Superior temporal gyrus (tissue), 1 donor: ENCODE measurements around the gene ADAT1.

ENCODE experiments used
- DNase-seq: peaks from one replicate; pipeline ENCODE4 v3.0.0-alpha.2; 2016; ENCODE audit errors: extremely low spot score

ADAT1 gene, protein sequence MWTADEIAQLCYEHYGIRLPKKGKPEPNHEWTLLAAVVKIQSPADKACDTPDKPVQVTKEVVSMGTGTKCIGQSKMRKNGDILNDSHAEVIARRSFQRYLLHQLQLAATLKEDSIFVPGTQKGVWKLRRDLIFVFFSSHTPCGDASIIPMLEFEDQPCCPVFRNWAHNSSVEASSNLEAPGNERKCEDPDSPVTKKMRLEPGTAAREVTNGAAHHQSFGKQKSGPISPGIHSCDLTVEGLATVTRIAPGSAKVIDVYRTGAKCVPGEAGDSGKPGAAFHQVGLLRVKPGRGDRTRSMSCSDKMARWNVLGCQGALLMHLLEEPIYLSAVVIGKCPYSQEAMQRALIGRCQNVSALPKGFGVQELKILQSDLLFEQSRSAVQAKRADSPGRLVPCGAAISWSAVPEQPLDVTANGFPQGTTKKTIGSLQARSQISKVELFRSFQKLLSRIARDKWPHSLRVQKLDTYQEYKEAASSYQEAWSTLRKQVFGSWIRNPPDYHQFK

DNA sequence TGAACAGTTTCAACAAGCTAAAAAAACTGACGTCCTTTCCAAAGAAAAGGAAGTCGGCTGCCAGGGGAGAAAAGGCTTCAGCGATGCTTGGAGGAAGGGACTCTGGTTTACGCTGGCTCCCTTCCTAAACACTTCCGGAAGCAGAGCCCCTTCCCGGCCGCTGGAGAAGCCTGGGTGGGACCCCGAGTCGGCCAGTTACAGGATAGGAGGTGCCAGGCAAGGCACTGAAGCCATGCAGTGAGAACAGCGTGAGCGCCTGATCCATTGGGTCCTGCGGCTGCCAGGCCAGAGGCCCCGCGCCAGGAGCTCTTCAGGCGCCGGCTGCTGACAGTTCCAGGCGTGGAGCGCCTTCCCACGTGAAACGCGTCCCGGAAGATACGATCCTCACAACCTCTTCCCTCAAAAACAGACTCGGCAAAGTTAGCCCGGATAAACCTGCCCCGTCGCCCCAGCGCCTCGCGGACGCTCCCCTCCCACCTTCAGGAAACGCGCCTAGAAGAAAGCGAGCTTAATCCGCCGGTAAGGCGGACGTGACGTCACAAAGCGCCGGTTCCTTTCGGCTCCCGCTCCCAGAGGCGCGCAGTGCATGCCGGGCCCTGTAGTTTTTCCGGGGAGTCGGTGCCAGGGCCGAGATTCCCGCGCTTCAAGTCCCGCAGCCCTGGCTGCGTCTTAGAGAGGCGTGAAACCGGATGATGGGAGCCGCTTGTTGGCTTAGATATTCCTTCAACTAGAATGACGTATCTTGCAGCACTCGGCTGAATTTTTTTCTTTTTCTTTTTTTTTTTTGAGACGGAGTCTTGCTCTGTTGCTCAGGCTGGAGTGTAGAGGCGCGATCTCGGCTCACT is at the start of gene ADAT1:
Gene ADAT1 (minus strand): TSS at position 521 of the 845 bp plus-strand sequence. CDS start 2,482 bp downstream, outside the sequence.
- DNase-seq, result peak; percentile 99

DNA sequence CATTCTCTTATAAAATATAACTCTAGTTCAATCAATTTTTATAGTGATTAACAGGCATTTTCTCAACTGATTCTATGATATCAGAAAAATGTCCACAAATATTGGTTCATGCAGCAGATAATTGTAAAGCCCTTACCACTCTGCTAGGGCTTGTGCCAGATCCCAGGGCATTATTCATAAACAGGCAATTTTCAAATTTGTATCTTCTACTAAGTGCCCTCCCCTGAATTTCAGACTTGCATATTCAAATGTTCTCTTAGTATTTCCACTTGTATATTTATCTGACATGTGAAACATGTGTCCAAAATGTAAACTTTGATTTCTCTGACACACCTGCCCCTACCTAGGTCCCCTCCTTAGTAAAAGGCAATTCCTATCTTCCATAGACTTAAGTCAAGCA is 44.4 kb upstream of the ADAT1 start:
- no peak for DNase-seq

DNA sequence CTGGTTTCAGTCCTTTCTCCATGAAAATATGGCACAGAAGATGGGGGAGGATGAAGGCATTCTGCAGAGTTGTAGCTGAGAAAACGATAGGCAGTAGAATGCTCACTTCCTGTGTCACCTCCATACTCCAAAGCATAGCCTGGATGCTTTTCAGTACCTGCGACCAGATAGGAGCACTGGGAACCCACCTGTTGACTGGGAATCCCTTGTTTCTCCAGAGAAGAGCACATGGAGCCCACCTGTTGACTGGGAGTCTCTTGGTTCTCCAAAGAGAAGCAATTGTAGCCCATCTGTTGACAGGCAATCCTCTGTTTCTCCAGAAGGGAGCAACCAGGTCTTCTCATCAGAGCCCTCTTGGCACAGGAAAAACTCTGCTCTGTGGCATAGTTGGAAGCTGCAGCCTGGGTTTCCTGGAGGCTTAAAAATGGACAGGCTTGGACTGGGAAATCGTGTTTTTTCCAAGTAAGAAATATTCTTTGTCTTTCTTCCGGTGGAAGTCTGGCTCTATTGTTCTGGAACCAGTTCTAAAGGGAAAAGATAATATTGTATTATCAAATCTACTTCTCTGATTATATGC is 37.7 kb upstream of the ADAT1 start:
- peak; percentile 47 for DNase-seq

DNA sequence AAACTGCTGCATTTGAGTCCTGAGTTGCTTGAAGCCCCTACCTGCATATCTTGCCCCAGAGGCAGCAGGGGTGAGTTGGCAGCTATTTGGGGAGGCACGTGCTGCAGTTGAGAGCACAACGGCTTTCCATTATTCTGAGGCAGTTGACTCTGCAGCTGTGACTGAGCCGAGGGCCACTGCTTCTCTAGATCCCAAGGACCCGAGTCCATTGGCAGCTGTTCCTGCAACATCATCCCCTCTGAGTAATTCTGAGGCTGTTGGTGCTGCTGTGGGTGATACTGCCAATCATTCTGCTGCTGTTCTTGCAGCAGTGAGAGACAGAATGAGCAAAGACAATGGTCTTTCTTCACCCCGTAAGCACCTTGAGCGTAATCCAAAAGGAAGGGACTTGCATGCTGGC is 37.2 kb upstream of the ADAT1 start:
- peak; percentile 74 for DNase-seq

DNA sequence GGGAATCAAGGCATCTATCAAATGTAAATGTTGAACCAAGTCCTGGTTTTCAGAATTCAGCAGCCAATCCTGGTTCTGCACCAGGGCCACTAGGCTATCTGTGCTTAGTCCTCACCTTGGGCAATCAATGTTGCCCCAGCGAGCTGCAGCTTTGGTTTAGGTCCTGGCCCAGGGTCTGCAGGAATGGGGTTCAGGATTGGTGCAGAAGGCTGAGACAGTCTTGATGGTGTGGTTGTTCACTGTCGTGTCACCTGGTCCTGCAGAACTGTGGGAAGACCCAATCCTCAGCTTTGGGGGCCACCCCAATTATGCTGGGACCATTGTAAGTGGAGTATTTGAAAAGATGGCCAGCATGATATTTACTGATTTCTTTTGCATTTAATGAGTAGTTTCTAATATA is 35.1 kb upstream of the ADAT1 start:
- no peak for DNase-seq

DNA sequence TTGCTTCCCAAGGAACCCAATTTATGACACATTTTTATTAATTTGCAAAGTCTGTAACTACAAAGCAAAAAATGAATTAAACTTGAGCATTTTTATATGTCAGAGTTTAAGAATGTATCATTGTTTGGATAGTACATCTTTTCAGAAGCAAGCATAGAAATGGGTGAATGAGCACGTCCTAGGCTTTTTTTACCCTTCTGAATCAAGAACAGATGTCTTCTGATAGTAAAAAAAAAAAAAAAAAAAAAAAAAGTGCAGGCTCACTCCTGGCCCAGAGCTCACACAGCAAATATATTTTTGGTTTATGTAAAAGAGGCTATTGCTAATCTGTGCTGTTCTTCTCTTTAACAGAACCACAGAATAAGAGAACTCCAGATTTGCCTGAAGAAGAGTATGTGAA is 30.8 kb upstream of the ADAT1 start:
- DNase-seq, result peak; percentile 36

DNA sequence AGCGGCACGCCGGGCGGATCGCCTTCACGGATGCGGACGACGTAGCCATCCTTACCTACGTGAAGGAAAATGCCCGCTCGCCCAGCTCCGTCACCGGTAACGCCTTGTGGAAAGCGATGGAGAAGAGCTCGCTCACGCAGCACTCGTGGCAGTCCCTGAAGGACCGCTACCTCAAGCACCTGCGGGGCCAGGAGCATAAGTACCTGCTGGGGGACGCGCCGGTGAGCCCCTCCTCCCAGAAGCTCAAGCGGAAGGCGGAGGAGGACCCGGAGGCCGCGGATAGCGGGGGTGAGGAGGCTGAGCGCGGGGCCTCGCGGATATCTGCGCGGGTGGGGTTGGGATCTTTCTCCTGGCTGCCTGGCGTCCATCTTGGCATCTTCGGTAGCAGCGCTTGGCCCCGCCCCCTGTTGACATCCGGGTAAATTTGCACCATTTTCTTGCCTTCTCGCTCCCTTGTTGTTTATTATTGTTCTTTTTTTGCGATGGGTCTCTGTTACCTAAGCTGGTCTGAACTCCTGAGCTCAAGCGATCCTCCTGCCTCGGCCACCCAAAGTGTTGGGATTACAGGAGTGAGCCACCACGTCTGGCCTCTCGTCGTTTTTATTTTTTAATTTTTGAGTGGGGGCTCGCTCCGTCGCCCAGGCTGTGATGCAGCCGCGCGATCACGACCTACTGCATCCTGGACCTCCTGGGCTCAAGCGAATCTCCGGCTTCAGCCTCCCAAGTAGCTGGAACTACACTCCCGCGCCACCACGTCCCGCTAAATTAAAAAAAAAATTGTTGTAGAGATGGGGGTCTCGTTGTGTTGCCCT is 25.4 kb upstream of the ADAT1 start:
- DNase-seq, result peak; percentile 91

DNA sequence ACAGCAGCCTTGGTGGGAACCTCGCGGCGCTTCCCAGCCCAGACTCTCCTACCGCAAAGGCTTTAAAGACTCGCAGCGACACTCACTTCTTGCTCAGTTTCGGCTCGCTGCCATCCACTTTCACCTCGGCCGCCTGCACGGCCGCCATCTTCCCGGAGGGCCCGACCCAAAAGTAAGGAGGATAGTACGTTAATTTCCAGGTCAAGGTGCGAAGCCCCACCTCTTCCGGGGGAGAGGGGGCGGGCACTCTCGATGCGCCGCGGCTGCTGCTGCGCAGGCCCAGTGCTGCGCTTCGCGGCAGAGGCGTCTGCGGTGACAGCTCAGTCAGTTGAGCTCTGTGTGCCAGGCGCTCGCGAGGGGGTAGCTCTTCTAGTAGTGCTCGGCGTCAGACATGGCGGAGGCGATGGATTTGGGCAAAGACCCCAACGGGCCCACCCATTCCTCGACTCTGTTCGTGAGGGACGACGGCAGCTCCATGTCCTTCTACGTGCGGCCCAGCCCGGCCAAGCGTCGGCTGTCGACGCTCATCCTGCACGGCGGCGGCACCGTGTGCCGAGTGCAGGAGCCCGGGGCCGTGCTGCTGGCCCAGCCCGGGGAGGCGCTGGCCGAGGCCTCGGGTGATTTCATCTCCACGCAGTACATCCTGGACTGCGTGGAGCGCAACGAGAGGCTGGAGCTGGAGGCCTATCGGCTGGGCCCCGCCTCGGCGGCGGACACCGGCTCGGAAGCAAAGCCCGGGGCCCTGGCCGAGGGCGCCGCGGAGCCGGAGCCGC is 24.6 kb upstream of the ADAT1 start, which contains the start of the genes KARS1 and TERF2IP:
Gene KARS1 (minus strand): TSS at position 174 of the 773 bp plus-strand sequence. CDS start 26 bp downstream, at position 148.
Gene TERF2IP (plus strand): TSS at position 282 of the 773 bp plus-strand sequence. CDS start 110 bp downstream, at position 392.
- peak; percentile 97 for DNase-seq

DNA sequence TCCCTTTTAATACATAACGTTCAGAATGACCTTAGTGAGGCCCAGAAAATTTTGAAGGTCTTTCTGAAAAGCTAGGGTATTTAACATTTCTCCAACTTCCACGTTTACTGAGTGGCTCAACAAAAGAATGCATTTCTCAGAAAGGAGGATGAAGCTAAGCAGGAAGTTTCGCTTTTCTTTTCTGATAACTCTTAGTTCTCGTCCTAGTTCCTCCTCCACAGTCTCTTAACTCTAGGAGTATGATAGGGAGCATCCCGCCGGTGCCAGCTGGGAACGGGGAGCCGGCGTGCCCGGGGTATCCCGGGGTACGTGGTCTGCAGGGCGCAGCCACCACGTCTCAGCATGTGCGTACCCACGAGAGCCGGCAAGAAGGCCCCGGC is 24.0 kb upstream of the ADAT1 start:
- no peak for DNase-seq

DNA sequence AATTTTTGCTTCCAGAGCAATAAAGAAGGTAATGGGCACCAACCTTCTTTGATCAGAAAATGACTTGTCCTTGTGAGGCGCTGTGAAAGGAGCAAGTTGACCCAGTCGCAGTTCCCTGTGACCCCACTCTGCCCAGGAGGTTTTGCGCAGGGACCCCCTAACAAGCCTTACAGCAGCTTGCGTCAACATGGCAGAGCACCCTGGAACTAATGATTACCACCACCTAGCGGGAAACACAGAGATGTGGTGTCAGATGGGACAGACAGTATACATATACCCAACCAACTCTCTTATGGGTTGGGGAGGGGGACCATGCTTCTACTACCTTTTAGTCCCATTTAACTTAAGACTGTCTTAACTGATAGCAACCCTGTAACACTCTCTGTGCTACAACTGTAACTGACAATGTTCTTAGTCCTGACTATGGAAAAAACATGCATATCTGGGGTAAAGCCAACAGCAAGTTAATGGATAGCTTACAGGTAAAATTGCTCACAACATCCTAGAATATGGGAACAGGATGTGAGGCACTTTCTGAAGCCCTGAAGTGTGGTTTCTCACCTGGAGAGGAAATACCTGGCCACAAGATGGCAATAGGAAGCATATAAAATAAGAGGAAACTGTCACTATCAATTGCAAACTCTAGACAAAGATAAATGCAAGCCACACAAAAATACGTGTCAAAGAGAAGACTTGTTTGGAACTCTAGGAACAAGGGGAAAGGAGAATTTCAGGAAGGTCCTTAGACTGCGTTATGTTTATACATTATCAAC is 21.3 kb upstream of the ADAT1 start:
- DNase-seq, result no peak

DNA sequence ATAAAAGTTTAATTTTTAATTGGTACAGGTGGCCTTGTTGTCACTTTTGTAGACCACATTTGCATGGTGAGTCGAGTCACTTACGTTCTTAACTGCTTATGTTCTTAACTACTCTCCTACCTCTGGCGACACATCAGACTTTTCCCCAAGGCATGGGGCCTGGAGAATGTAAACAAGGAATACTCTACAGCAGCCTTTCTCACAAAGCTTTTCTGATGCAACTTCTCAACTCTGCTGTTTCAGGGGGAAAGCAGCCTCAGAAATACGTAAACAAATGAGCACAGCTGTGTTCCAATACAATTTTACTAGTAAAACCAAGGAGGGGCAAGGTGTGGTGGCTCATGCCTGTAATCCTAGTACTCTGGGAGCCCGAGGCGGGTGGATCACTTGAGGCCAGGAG is 17.5 kb upstream of the ADAT1 start:
- no peak for DNase-seq

DNA sequence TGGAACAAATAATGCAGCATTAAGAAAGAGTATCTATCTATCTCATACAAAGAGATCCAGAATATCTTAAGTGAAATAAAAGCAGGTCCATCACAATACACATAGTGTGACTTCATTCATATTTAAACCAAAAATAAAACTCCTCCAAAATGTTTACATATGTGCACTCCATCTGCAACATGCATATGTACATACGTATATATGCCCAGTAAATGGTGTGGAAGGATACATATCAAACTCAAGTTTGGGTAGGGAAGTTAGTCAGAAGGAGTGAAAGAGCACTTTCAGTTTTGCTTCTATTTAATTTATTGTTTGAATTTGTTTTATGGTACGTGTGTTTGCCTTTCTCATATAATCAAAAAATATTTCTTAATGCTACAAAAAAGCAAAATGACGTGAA is 12.0 kb upstream of the ADAT1 start:
- no peak for DNase-seq

DNA sequence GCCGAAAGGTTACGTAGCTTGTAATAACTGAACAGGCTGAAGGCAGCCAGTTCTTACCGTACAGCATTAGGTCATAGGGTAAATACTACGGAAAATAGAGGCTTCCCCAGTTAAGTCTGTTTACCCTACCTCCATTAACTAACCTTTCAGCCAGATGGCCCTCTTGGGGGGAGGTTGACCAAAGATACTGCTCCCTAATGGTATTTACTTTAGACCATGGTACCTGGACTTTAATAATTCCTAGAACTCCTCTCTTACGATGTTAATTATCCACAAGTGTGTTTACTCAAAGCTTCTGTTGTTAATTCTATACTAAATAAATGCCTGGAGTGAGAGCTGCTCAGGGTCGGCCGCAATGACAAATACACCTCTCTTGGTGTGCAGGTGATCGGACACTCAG is 9.8 kb upstream of the ADAT1 start:
- DNase-seq, result no peak

DNA sequence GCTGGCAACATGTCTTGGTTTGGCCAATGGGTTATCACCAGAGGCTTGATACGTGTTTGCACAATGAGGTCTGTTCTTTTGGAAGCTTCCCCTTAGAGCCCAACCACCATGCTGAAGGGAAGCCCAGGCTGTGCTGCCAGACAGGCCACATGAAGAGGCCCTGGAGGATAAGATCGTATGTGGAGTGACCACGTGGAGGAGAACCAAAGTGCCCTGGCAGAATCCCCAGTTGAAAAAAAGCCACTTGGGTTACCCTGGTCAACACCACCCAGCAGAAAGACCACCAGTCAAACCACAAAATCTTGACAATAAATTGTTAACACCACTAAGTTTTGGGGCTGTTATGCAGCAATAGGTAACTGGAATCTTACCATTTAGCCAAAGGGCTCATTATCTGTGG is 7.0 kb upstream of the ADAT1 start:
- DNase-seq, result no peak

DNA sequence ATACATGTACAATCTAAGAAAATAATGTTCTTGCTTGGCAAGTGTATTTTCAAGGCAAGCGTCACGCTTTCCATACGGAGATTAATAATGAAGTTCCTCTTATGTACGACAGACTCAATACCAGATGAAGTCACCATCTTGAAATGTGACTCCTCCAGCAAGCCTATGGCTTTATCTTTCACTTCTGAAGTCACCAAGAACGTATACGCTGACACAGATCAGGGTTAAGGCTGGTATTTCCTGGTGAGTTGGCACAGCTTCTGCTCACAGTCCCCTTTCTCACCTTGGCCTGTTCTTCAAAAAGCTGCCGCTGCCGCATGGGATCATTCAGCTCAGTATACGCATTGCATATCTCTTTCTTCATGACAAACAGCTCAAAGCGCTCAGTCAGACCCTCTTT is 6.1 kb upstream of the ADAT1 start:
- no peak for DNase-seq

DNA sequence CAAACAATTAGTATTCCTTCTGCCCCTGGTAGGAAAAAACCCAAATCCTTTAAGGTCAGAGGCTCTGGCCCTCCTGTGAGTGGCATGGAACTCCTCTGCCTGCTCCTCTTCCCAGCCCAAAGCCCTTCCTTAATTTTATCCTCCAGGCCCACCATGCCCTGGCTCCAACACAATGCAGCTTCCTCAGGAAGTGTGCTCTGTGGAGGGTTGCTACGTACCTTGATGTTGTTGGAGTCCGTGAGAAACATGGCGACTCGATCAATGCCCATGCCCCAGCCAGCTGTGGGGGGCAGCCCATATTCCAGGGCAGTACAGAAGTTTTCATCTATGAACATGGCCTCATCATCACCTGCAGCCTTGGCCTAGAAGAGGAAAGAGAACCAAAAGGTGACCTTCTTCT is 5.3 kb upstream of the ADAT1 start:
- DNase-seq, result no peak

DNA sequence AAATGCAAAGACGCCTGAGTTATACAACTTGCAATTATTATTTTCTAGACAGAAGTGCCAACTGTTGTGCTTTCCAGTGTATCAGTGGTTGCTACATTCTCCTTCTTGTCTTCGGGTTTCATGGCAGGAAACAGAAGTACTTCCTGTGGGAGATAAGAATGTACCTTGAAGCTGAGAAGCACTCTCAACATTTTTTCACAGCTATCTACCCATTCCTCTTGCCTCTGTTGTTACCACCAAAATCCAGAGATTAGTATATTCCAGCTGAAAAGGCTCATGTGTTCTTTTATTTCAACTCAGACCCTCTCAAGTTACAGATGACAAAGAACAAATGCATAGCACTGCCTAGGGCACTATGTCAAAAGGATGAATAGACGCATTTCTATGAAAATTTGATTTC is 4.8 kb upstream of the ADAT1 start:
- DNase-seq, result no peak

DNA sequence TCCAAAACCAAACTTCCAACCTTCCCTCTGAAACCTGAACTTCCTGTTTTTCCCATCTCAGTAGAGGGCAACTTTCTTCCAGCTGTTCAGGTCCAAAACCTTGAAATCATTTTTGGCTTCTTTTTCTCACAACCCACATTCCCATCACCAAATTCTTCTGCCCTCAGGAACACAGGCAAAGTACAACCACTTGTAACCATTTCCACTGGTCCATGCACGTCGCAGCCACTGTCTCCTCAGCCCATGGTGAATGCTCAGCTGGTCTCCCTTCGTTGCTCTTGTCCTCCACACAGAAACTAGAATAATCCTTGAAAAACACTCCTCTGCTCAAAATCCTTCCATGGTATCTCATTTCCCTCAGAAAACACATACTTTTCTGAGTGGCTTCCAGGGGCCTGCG is 3.7 kb upstream of the ADAT1 start:
- no peak for DNase-seq

DNA sequence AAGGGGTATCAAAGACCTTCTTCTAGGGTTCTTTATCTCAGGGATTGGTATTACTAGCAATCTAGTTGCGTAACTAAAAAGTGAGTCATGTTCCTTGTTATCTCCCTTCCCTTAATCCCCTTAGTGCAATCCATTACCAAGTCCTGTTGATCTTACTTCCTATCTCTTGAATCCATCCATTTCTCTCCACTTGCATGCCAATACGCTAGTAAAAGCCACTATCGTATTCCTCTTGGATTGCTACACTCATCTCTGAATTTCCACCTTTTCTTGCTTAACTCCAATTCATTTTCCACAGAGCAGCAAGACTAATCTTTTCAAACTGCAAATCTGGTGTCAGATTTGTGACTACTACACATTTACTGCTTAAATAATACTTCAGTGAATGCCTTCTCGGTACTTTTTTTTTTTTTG is 1.8 kb upstream of the ADAT1 start:
- no peak for DNase-seq

DNA sequence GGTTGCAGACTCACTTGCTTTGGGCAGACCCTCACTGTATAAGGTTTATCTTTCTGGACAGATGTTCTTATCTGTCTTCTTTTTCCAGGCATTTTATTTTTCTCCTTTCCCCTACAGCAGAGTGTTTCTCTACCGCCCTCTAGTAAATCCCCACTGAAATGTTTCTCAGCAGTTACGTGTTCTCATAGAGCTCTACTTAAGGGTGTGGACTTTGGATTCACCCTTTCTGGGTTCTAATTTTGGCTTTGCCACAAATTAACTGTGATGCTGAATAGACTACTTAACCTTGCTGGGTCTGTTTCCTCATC is 2.0 kb downstream of the ADAT1 start:
- DNase-seq, result peak; percentile 74
